ENCODE measurements around the gene AKAP8.
"Not testable (repeated sequence)": the region's sequence is repeated elsewhere in the genome, so short reads cannot be mapped to it uniquely, and the experiment has no call there.

AKAP8 gene

GRCh38 chr19:15373644-15374043, 5.9 kb downstream of the AKAP8 start:
- DNase-seq (ENCODE audit: low read depth), result no peak

- DNase-seq (ENCODE audit: low read depth), result no peak
These were observed 6.7 kb downstream of the AKAP8 start for GRCh38 chr19:15372891-15373301.

GRCh38 chr19:15372470-15372869, 7.1 kb downstream of the AKAP8 start:
- DNase-seq (ENCODE audit: low read depth), result no peak

- no peak for DNase-seq (ENCODE audit: low read depth)
These were observed 7.7 kb downstream of the AKAP8 start for GRCh38 chr19:15371786-15372380.

- DNase-seq (ENCODE audit: low read depth), result no peak
These were observed 8.5 kb downstream of the AKAP8 start for GRCh38 chr19:15371119-15371518.

- no peak for DNase-seq (ENCODE audit: low read depth)
These were observed 10.0 kb downstream of the AKAP8 start for GRCh38 chr19:15369594-15369891.

- no peak for DNase-seq (ENCODE audit: low read depth)
These were observed 10.6 kb downstream of the AKAP8 start for GRCh38 chr19:15368798-15369593.

- no peak for DNase-seq (ENCODE audit: low read depth)
These were observed 11.4 kb downstream of the AKAP8 start for GRCh38 chr19:15368051-15368632.

GRCh38 chr19:15367439-15367838, 12.1 kb downstream of the AKAP8 start:
- no peak for DNase-seq (ENCODE audit: low read depth)

- no peak for DNase-seq (ENCODE audit: low read depth)
These were observed 14.3 kb downstream of the AKAP8 start for GRCh38 chr19:15365264-15365663.

GRCh38 chr19:15363791-15364190, 15.8 kb downstream of the AKAP8 start:
- DNase-seq (ENCODE audit: low read depth), result not testable (repeated sequence)

- DNase-seq (ENCODE audit: low read depth), result not testable (repeated sequence)
These were observed 16.5 kb downstream of the AKAP8 start for GRCh38 chr19:15363048-15363447.

- DNase-seq (ENCODE audit: low read depth), result not testable (repeated sequence)
These were observed 19.6 kb downstream of the AKAP8 start for GRCh38 chr19:15360015-15360414.

- no peak for DNase-seq (ENCODE audit: low read depth)
These were observed 20.7 kb downstream of the AKAP8 start for GRCh38 chr19:15358918-15359317.

- DNase-seq (ENCODE audit: low read depth), result no peak
These were observed 21.7 kb downstream of the AKAP8 start for GRCh38 chr19:15357906-15358305.

- DNase-seq (ENCODE audit: low read depth), result no peak
These were observed 24.9 kb downstream of the AKAP8 start for GRCh38 chr19:15354566-15355296.

- no peak for DNase-seq (ENCODE audit: low read depth)
These were observed 25.7 kb downstream of the AKAP8 start for GRCh38 chr19:15353908-15354307.

GRCh38 chr19:15352535-15352934, 27.1 kb downstream of the AKAP8 start:
- not testable (repeated sequence) for DNase-seq (ENCODE audit: low read depth)

- DNase-seq (ENCODE audit: low read depth), result not testable (repeated sequence)
These were observed 38.3 kb downstream of the AKAP8 start for GRCh38 chr19:15341328-15341727.

GRCh38 chr19:15340086-15340485, 39.5 kb downstream of the AKAP8 start:
- DNase-seq (ENCODE audit: low read depth), result no peak

GRCh38 chr19:15337202-15337601, 42.4 kb downstream of the AKAP8 start:
- no peak for DNase-seq (ENCODE audit: low read depth)

GRCh38 chr19:15335992-15336391, 43.6 kb downstream of the AKAP8 start:
- DNase-seq (ENCODE audit: low read depth), result not testable (repeated sequence)

Measured in activated T-cell treated with anti-CD3 and anti-CD28 coated beads for 24 hours (primary cell).